CD8-positive, alpha-beta memory T cell (primary cell): ENCODE data around the gene EIF3K. TPM values are rescaled to one million over a fixed set of nuclear protein-coding genes. Genes with fewer than 3 reads are reported as not detected.
A peak's percentile ranks its signal among the peaks of the same experiment; 100 is the strongest.

Experiments
- CTCF ChIA-PET: fragments of 350-600 bp; sonication (Branson Sonifier 250); formaldehyde crosslinking; loops from one replicate; lab custom pipeline; 2021; ENCODE audit warnings: antibody characterized with exemption; lab: Charles Lee
- POLR2A ChIA-PET: fragments of 350-600 bp; sonication (Branson Sonifier 250); formaldehyde crosslinking; loops from one replicate; lab custom pipeline; 2021; ENCODE audit warnings: antibody characterized with exemption; lab: Charles Lee
- DNase-seq, 5 donors: peaks; one replicate each; pipeline versions ENCODE4 v3.0.0 to v3.0.0-alpha.2; 2020 to 2022; ENCODE audit warnings: mixed read lengths in 1 of 5
- H3K27ac ChIP-seq: one replicate; pipeline ENCODE4 v1.7.0; 2013; ENCODE audit warnings: low read depth, mild to moderate bottlenecking, low read length, moderate library complexity
- H3K27me3 ChIP-seq: 2 replicates; pipeline ENCODE4 v1.7.0; 2013; ENCODE audit warnings: low read length, mild to moderate bottlenecking; ENCODE audit not compliant: insufficient read depth, poor library complexity, severe bottlenecking
- H3K36me3 ChIP-seq: 2 replicates; pipeline ENCODE4 v1.7.0; 2013; ENCODE audit warnings: mild to moderate bottlenecking, low read length, moderate library complexity; ENCODE audit not compliant: insufficient read depth
- H3K4me1 ChIP-seq: 2 replicates; pipeline ENCODE4 v1.7.0; 2013; ENCODE audit warnings: mild to moderate bottlenecking, low read length, moderate library complexity; ENCODE audit not compliant: insufficient read depth
- H3K4me3 ChIP-seq: 2 replicates; pipeline ENCODE4 v1.7.0; 2013; ENCODE audit warnings: mild to moderate bottlenecking, low read length
- H3K9me3 ChIP-seq: 2 replicates; pipeline ENCODE4 v1.7.0; 2013; ENCODE audit warnings: mild to moderate bottlenecking, low read length
- H3K27ac Mint-ChIP-seq, 8 donors: one replicate each; pipeline ENCODE4 v1.8.0; 2020 to 2021; ENCODE audit warnings: mixed read lengths in 8 of 8, mild to moderate bottlenecking in 6 of 8, inconsistent platforms in 3 of 8, moderate library complexity in 3 of 8
- H3K27me3 Mint-ChIP-seq, 2 donors: one replicate each; pipeline ENCODE4 v1.8.0; 2020 to 2021; ENCODE audit warnings: mixed read lengths in 2 of 2, mild to moderate bottlenecking in 1 of 2, moderate library complexity in 1 of 2
- H3K36me3 Mint-ChIP-seq, 3 donors: one replicate each; pipeline ENCODE4 v1.8.0; 2020 to 2021; ENCODE audit warnings: mixed read lengths in 3 of 3, inconsistent platforms in 1 of 3, mild to moderate bottlenecking in 1 of 3
- H3K4me1 Mint-ChIP-seq, 3 donors: one replicate each; pipeline ENCODE4 v1.8.0; 2020 to 2021; ENCODE audit warnings: mixed read lengths in 3 of 3, inconsistent platforms in 1 of 3, mild to moderate bottlenecking in 1 of 3
- H3K4me3 Mint-ChIP-seq, 7 donors: one replicate each; pipeline ENCODE4 v1.8.0; 2020 to 2021; ENCODE audit warnings: mixed read lengths in 7 of 7, mild to moderate bottlenecking in 6 of 7, moderate library complexity in 4 of 7, inconsistent platforms in 2 of 7
- H3K9me3 Mint-ChIP-seq, 5 donors: one replicate each; pipeline ENCODE4 v1.8.0; 2020 to 2022; ENCODE audit warnings: mixed read lengths in 5 of 5, mild to moderate bottlenecking in 3 of 5, moderate library complexity in 2 of 5, inconsistent platforms in 1 of 5
- polyA plus RNA-seq: library from polyadenylated mRNA; unstranded; fragments of 300-500 nt; fragmentation: Illumina TruSeq; gene quantifications from one replicate; pipeline ENCODE4 v1.2.3, GENCODE V29; 2021
- total RNA-seq, 2 experiments: library from RNA; stranded (reverse); gene quantifications; one replicate each; pipeline ENCODE4 v1.2.3, GENCODE V29; 2021

EIF3K gene
- total and polyA plus RNA-seq, 3 experiments from 2014 or later = 275 to 401 (median 282) TPM

GRCh38 chr19:38634757-38635482, 15.9 kb downstream of the EIF3K start:
- peak; percentile 62 to 80 (median 62) for DNase-seq
- Histone ChIP-seq H3K9me3 (no peaks in the 10 kb centered on the region), H3K27me3 (no peaks in the 10 kb centered on the region), H3K4me1 (peaks cover 30% of the 10 kb centered on the region), H3K4me3 (no peak overlapping the region), H3K27ac (no peak overlapping the region), H3K36me3 (peaks cover 19% of the 10 kb centered on the region)
- peaks cover 5 to 46% (median 18%) of the 10 kb centered on the region in 3 donors for H3K36me3 Mint-ChIP-seq
- H3K4me3 Mint-ChIP-seq = peak overlapping the region in 6 of 7 donors; percentile 15 to 71 (median 58)
- no peaks in the 10 kb centered on the region for H3K9me3 Mint-ChIP-seq
- peaks cover 31 to 33% (median 33%) of the 10 kb centered on the region in 3 donors for H3K4me1 Mint-ChIP-seq
- CTCF ChIA-PET = interaction anchor here (0.6 to 7.0 kb wide), 28 partner anchors 13 to 562 kb away, joined by 3 to 79 read pairs (median 5); partner anchors contain the start of genes ACTN4, EIF3K, FAM98C and MAP4K1
- POLR2A ChIA-PET = interaction anchor here (0.9 to 1.1 kb wide), 4 partner anchors 10 to 295 kb away, joined by 3 to 7 read pairs (median 3); no protein-coding TSS in a partner anchor
- H3K27me3 Mint-ChIP-seq = no peaks in the 10 kb centered on the region
- peak overlapping the region; percentile 2 to 93 (median 88) for H3K27ac Mint-ChIP-seq

DNA sequence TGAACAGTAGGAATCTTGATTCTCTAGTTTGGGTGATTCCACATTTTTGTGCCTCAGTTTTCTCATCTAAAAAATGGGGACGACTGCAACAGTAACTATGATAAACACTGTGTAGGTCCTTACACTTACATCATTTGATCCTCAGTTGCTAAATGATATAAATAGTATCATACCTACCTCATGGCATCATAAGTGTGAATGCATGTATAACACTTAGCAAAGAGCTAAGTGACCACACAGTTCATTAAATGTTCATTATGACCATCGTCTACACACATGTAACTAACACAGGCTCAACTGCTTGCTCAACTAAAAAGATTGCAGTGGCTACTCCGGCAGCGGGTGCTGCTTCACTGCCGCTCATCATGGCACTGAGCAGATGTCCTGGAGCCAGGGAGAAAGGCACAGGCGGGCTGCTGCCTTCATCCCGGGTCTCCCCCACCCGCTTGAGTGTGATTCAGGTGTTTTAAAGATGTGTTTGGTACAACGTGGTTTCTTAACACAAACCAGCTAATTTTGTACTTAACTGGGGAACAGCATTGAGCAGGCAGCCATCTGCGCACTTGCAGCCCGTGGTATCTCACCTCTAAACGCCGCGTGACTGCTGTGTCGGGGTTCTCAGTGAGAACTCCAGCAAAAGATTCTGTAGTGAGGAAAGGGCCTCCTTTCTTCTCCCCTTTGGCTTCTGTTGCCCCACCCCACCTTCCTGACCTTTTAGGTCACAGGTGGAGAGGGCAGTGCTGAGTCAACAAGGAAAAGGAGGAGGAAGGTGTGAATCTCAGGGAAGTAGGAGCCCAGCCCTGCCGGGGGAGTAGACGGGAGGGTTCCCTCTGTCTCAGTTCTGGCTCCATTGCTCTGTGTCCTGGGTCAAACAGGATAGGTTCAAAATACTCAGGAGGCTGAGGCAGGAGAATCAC, 16.8 kb downstream of the EIF3K start:
- no peaks in the 10 kb centered on the region for H3K27me3 Mint-ChIP-seq
- H3K4me3 ChIP-seq = no peak overlapping the region
- H3K27ac Mint-ChIP-seq = peak overlapping the region; percentile 63 to 95 (median 89)
- ChIA-PET CTCF (interaction anchor here (0.7 to 7.0 kb wide), 24 partner anchors 12 to 561 kb away, joined by 3 to 79 read pairs (median 6); partner anchors contain the start of genes ACTN4, EIF3K, FAM98C and MAP4K1), POLR2A (no interaction called here)
- peaks cover 30% of the 10 kb centered on the region for H3K4me1 ChIP-seq
- H3K4me1 Mint-ChIP-seq = peaks cover 31 to 33% (median 33%) of the 10 kb centered on the region in 3 donors
- H3K4me3 Mint-ChIP-seq = peak overlapping the region in 3 of 7 donors; percentile 15 to 49 (median 36)
- H3K36me3 Mint-ChIP-seq = peaks cover 5 to 41% (median 17%) of the 10 kb centered on the region in 3 donors
- no peaks in the 10 kb centered on the region for H3K9me3 ChIP-seq
- H3K9me3 Mint-ChIP-seq = no peaks in the 10 kb centered on the region
- peak overlapping the region; percentile 20 for H3K27ac ChIP-seq
- peaks cover 18% of the 10 kb centered on the region for H3K36me3 ChIP-seq
- no peak for DNase-seq
- no peaks in the 10 kb centered on the region for H3K27me3 ChIP-seq

- H3K4me3 Mint-ChIP-seq = no peak overlapping the region
- no peaks in the 10 kb centered on the region for H3K9me3 Mint-ChIP-seq
- H3K27me3 Mint-ChIP-seq = no peaks in the 10 kb centered on the region
- Histone ChIP-seq H3K27ac (no peak overlapping the region), H3K4me1 (peaks cover 30% of the 10 kb centered on the region), H3K4me3 (no peak overlapping the region), H3K36me3 (peaks cover 12% of the 10 kb centered on the region), H3K9me3 (no peaks in the 10 kb centered on the region), H3K27me3 (no peaks in the 10 kb centered on the region)
- DNase-seq = no peak
- no peak overlapping the region for H3K27ac Mint-ChIP-seq
- peaks cover 5 to 16% (median 6%) of the 10 kb centered on the region in 3 donors for H3K36me3 Mint-ChIP-seq
- CTCF ChIA-PET = interaction anchor here (1.6 to 7.0 kb wide), 3 partner anchors 9 to 236 kb away, joined by 5 to 79 read pairs (median 7); partner anchors contain the start of genes ACTN4 and FAM98C
- H3K4me1 Mint-ChIP-seq = peaks cover 25 to 33% (median 28%) of the 10 kb centered on the region in 3 donors
- POLR2A ChIA-PET = no interaction called here
Observed at GRCh38 chr19:38638461-38638860, 19.5 kb downstream of the EIF3K start.

DNA sequence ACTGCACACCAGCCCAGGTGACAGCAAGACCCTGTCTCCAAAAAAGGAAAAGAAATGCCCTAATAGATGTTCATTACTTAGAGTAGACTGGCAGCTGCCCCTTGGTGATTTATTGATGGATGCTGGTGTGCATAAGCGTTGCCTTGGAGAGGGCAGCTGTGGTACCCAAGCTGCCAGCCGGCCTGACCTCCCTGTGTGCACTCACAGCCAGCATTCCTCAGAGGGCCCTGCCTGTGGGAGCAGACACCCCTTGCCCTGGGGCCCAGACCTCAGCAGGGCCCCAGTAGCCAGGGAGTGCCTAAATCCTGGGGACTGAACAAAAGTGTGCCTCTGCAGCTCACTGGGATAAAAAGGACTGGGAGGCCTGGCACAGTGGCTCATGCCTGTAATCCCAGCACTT, 20.7 kb downstream of the EIF3K start:
- H3K27me3 ChIP-seq = no peaks in the 10 kb centered on the region
- H3K4me3 ChIP-seq = no peak overlapping the region
- DNase-seq = no peak
- H3K36me3 Mint-ChIP-seq = peaks cover 2 to 12% (median 4%) of the 10 kb centered on the region in 3 donors
- H3K27ac Mint-ChIP-seq = peak overlapping the region in 2 of 8 donors; percentile 36 to 63
- no peak overlapping the region for H3K4me3 Mint-ChIP-seq
- ChIA-PET POLR2A (no interaction called here), CTCF (interaction anchor here (1.2 to 2.0 kb wide), 3 partner anchors 8 to 290 kb away, joined by 4 to 7 read pairs (median 5); partner anchors contain the start of genes ACTN4 and FAM98C)
- H3K27me3 Mint-ChIP-seq = no peaks in the 10 kb centered on the region
- peaks cover 26% of the 10 kb centered on the region for H3K4me1 ChIP-seq
- peaks cover 11% of the 10 kb centered on the region for H3K36me3 ChIP-seq
- no peaks in the 10 kb centered on the region for H3K9me3 Mint-ChIP-seq
- no peak overlapping the region for H3K27ac ChIP-seq
- H3K9me3 ChIP-seq = no peaks in the 10 kb centered on the region
- peaks cover 21 to 30% (median 25%) of the 10 kb centered on the region in 3 donors for H3K4me1 Mint-ChIP-seq

DNA sequence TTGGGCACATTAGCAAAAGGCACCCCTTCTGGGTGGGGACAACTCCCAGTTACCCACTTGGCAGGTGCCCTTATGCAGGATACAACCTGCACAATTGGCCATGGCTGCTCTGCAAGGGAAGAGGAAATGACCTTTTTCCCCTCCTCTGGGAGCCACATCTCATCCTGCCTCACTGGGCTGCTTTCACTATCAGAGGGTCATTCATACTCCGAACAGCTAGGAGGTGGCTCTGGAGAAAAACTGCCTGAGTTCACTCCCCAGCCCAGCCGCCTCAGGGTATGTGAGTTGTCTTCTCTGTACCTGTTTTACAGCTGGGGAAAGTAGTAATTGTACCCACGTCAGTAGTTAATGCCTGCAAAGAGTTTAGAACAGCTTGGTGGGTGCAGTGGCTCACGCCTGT, 21.4 kb downstream of the EIF3K start:
- ChIA-PET POLR2A (no interaction called here), CTCF (interaction anchor here (0.6 to 1.5 kb wide), 3 partner anchors 17 to 289 kb away, joined by 3 to 4 read pairs (median 4); no protein-coding TSS in a partner anchor)
- H3K9me3 Mint-ChIP-seq = no peaks in the 10 kb centered on the region
- Histone ChIP-seq H3K36me3 (peaks cover 4% of the 10 kb centered on the region), H3K27me3 (no peaks in the 10 kb centered on the region), H3K27ac (no peak overlapping the region), H3K4me3 (no peak overlapping the region), H3K9me3 (no peaks in the 10 kb centered on the region), H3K4me1 (peaks cover 19% of the 10 kb centered on the region)
- H3K27ac Mint-ChIP-seq = no peak overlapping the region
- H3K4me1 Mint-ChIP-seq = peaks cover 17 to 23% (median 22%) of the 10 kb centered on the region in 3 donors
- peaks cover 0 to 9% (median 2%) of the 10 kb centered on the region in 3 donors for H3K36me3 Mint-ChIP-seq
- no peak overlapping the region for H3K4me3 Mint-ChIP-seq
- no peaks in the 10 kb centered on the region for H3K27me3 Mint-ChIP-seq
- no peak for DNase-seq

DNA sequence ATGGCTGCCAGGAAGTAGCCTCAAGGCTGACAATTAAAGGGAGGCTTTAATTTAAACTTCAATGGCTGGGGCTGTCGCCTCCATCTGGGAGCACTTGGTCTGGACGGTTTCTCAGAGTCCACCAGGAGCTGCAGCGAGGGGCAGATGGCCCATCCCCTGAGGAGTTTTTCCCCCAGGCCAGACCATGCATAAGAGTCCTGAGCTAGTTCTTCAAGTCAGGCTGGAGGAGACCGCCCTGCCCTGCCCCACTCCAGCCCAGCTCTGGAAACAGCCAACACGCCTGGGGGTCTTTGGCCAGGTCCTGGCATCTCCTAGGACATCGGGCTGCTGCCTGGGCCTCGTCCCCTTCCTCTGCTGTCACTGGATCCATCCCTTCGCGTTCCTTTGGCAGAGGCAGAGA, 23.2 kb downstream of the EIF3K start:
- no peak for DNase-seq
- H3K9me3 ChIP-seq = no peaks in the 10 kb centered on the region
- ChIA-PET POLR2A (interaction anchor here (0.6 kb wide), 1 partner anchor 202 kb away, joined by 3 read pairs; no protein-coding TSS in a partner anchor), CTCF (interaction anchor here (0.6 to 1.9 kb wide), 6 partner anchors 15 to 398 kb away, joined by 3 to 5 read pairs (median 3); partner anchors contain the start of genes MRPS12 and SARS2)
- peaks cover 1% of the 10 kb centered on the region for H3K4me1 ChIP-seq
- Mint-ChIP-seq H3K4me1 (peaks cover 5 to 8% (median 7%) of the 10 kb centered on the region in 3 donors), H3K27me3 (no peaks in the 10 kb centered on the region), H3K36me3 (no peaks in the 10 kb centered on the region), H3K27ac (no peak overlapping the region), H3K4me3 (no peak overlapping the region), H3K9me3 (no peaks in the 10 kb centered on the region)
- H3K27me3 ChIP-seq = no peaks in the 10 kb centered on the region
- H3K36me3 ChIP-seq = no peaks in the 10 kb centered on the region
- H3K4me3 ChIP-seq = no peak overlapping the region
- H3K27ac ChIP-seq = no peak overlapping the region

- Mint-ChIP-seq H3K9me3 (no peaks in the 10 kb centered on the region), H3K4me1 (peaks cover 20 to 22% (median 21%) of the 10 kb centered on the region in 3 donors), H3K36me3 (peaks cover 0 to 4% (median 0%) of the 10 kb centered on the region in 3 donors), H3K4me3 (no peak overlapping the region), H3K27me3 (no peaks in the 10 kb centered on the region), H3K27ac (peak overlapping the region in 1 of 8 donors; percentile 33)
- H3K27ac ChIP-seq = no peak overlapping the region
- H3K4me1 ChIP-seq = peaks cover 18% of the 10 kb centered on the region
- H3K36me3 ChIP-seq = no peaks in the 10 kb centered on the region
- no peaks in the 10 kb centered on the region for H3K9me3 ChIP-seq
- DNase-seq = no peak
- H3K27me3 ChIP-seq = no peaks in the 10 kb centered on the region
- CTCF ChIA-PET = no interaction called here
- POLR2A ChIA-PET = interaction anchor here (0.6 kb wide), 1 partner anchor 44 kb away, joined by 3 read pairs; no protein-coding TSS in a partner anchor
- H3K4me3 ChIP-seq = no peak overlapping the region
Observed at GRCh38 chr19:38644719-38645118, 25.7 kb downstream of the EIF3K start.
